ENCODE results near the gene PDE8A. TPM values are rescaled to one million over a fixed set of nuclear protein-coding genes. Genes with fewer than 3 reads are reported as not detected.

Gene PDE8A
- total RNA-seq, 2 experiments from 2014 or later: 23.2 to 24.4 TPM

- DNase-seq (no peak), ATAC-seq (peak; percentile 24)
- CTCF ChIA-PET: interaction anchor here (1.1 to 3.5 kb wide), 4 partner anchors 9 to 56 kb away, joined by 3 to 14 read pairs (median 4); no protein-coding TSS in a partner anchor
- H3K9me3 Mint-ChIP-seq: no peaks in the 10 kb centered on the region
- H3K27ac Mint-ChIP-seq: peak overlapping the region; percentile 40
- TF ChIP-seq CTCF (IDR thresholded peaks at IDR 0.05): no peak
- no peaks in the 10 kb centered on the region for H3K36me3 Mint-ChIP-seq (ENCODE audit: low read depth)
- peaks cover 76% of the 10 kb centered on the region for H3K4me1 Mint-ChIP-seq (ENCODE audit: low read depth)
- H3K4me3 Mint-ChIP-seq: no peak overlapping the region
- H3K27me3 Mint-ChIP-seq: no peaks in the 10 kb centered on the region
- POLR2A ChIA-PET: interaction anchor here (1.0 to 1.2 kb wide), 2 partner anchors 9 to 23 kb away, joined by 3 to 5 read pairs; no protein-coding TSS in a partner anchor
- intact Hi-C loops (cut with micrococcal nuclease): no loop called here
These were observed 6.4 kb downstream of the PDE8A start for GRCh38 chr15:84987949-84988624.

- no peak overlapping the region for H3K27ac Mint-ChIP-seq
- no peaks in the 10 kb centered on the region for H3K36me3 Mint-ChIP-seq (ENCODE audit: low read depth)
- ChIA-PET POLR2A (interaction anchor here (0.7 to 1.2 kb wide), 4 partner anchors 8 to 84 kb away, joined by 3 to 5 read pairs (median 3); no protein-coding TSS in a partner anchor), CTCF (interaction anchor here (0.8 to 3.5 kb wide), 4 partner anchors 8 to 55 kb away, joined by 3 to 14 read pairs (median 3); no protein-coding TSS in a partner anchor)
- TF ChIP-seq CTCF (IDR thresholded peaks at IDR 0.05): no peak
- no peak for DNase-seq
- intact Hi-C loops (cut with micrococcal nuclease): no loop called here
- peaks cover 69% of the 10 kb centered on the region for H3K4me1 Mint-ChIP-seq (ENCODE audit: low read depth)
- H3K4me3 Mint-ChIP-seq: no peak overlapping the region
- H3K9me3 Mint-ChIP-seq: no peaks in the 10 kb centered on the region
- H3K27me3 Mint-ChIP-seq: no peaks in the 10 kb centered on the region
- no peak for ATAC-seq
These were observed 7.4 kb downstream of the PDE8A start for GRCh38 chr15:84988909-84989644.

- no peaks in the 10 kb centered on the region for H3K27me3 Mint-ChIP-seq
- H3K9me3 Mint-ChIP-seq: no peaks in the 10 kb centered on the region
- ChIA-PET POLR2A (interaction anchor here (3.1 kb wide), 1 partner anchor 9 kb away, joined by 14 read pairs; the partner anchor contains the start of gene PDE8A), CTCF (interaction anchor here (3.5 kb wide), 1 partner anchor 54 kb away, joined by 14 read pairs; no protein-coding TSS in a partner anchor)
- H3K27ac Mint-ChIP-seq: no peak overlapping the region
- intact Hi-C loops (cut with micrococcal nuclease): no loop called here
- DNase-seq (no peak), ATAC-seq (no peak)
- H3K4me1 Mint-ChIP-seq (ENCODE audit: low read depth): peaks cover 58% of the 10 kb centered on the region
- H3K36me3 Mint-ChIP-seq (ENCODE audit: low read depth): no peaks in the 10 kb centered on the region
- no peak overlapping the region for H3K4me3 Mint-ChIP-seq
- no peak for TF ChIP-seq CTCF (IDR thresholded peaks at IDR 0.05)
These were observed 8.9 kb downstream of the PDE8A start for GRCh38 chr15:84990507-84990906.

- ChIA-PET POLR2A (interaction anchor here (3.1 kb wide), 1 partner anchor 10 kb away, joined by 14 read pairs; the partner anchor contains the start of gene PDE8A), CTCF (interaction anchor here (3.5 kb wide), 1 partner anchor 53 kb away, joined by 14 read pairs; no protein-coding TSS in a partner anchor)
- H3K4me3 Mint-ChIP-seq: no peak overlapping the region
- no peaks in the 10 kb centered on the region for H3K9me3 Mint-ChIP-seq
- ATAC-seq: no peak
- H3K4me1 Mint-ChIP-seq (ENCODE audit: low read depth): peaks cover 56% of the 10 kb centered on the region
- no peak for DNase-seq
- H3K36me3 Mint-ChIP-seq (ENCODE audit: low read depth): no peaks in the 10 kb centered on the region
- no peak for TF ChIP-seq CTCF (IDR thresholded peaks at IDR 0.05)
- no peak overlapping the region for H3K27ac Mint-ChIP-seq
- H3K27me3 Mint-ChIP-seq: no peaks in the 10 kb centered on the region
- intact Hi-C loops (cut with micrococcal nuclease): no loop called here
These were observed 9.5 kb downstream of the PDE8A start for GRCh38 chr15:84991014-84991712.
